Kidney (tissue), 14 donors: ENCODE measurements around the gene ZNF185. TPM values are rescaled to one million over a fixed set of nuclear protein-coding genes. Genes with fewer than 3 reads are reported as not detected.

Source experiments
- DNase-seq, 5 donors: peaks; one replicate each; pipeline ENCODE4 v3.0.0-alpha.2; 2013 to 2020
- FAIRE-seq: peaks from 2 replicates; lab custom pipeline; 2012; peaks lifted over from hg19 to GRCh38; lab: Jason Lieb, UNC
- H3K27ac ChIP-seq, 2 donors: one replicate each; pipeline ENCODE4 v1.7.0; 2013; ENCODE audit warnings: low read depth in 2 of 2, low read length in 2 of 2, inconsistent platforms in 1 of 2
- H3K27me3 ChIP-seq: one replicate; pipeline ENCODE4 v1.7.1; 2013; ENCODE audit warnings: low read length, inconsistent platforms; ENCODE audit not compliant: control insufficient read depth, insufficient read depth
- H3K36me3 ChIP-seq, 3 donors: one replicate each; pipeline versions ENCODE4 v1.7.0 to v1.7.1; 2013; ENCODE audit warnings: low read length in 3 of 3, control low read depth in 1 of 3, inconsistent platforms in 1 of 3; ENCODE audit not compliant: insufficient read depth in 3 of 3, control insufficient read depth in 2 of 3
- H3K4me1 ChIP-seq, 3 donors: one replicate each; pipeline versions ENCODE4 v1.7.0 to v1.7.1; 2013; ENCODE audit warnings: low read length in 3 of 3, inconsistent platforms in 1 of 3, low read depth in 1 of 3; ENCODE audit not compliant: control insufficient read depth in 2 of 3, insufficient read depth in 2 of 3
- H3K4me3 ChIP-seq, 3 donors: one replicate each; pipeline versions ENCODE4 v1.7.0 to v1.8.1; 2013; ENCODE audit warnings: low read length in 3 of 3, control low read depth in 1 of 3, inconsistent platforms in 1 of 3
- H3K9ac ChIP-seq, 3 donors: one replicate each; pipeline versions ENCODE4 v1.7.0 to v1.7.1; 2013; ENCODE audit warnings: low read length in 3 of 3, control low read depth in 1 of 3, inconsistent platforms in 1 of 3
- H3K9me3 ChIP-seq, 3 donors: one replicate each; pipeline versions ENCODE4 v1.7.0 to v1.7.1; 2013; ENCODE audit warnings: low read length in 3 of 3, control low read depth in 1 of 3, inconsistent platforms in 1 of 3; ENCODE audit not compliant: control insufficient read depth in 2 of 3, insufficient read depth in 1 of 3
- CTCF ChIP-seq: IDR thresholded peaks from 3 replicates; pipeline ENCODE4 v1.5.1; 2012; ENCODE audit warnings: mild to moderate bottlenecking, moderate library complexity, borderline replicate concordance; ENCODE audit not compliant: insufficient read depth; ENCODE audit errors: extremely low read depth
- intact Hi-C: fragments of 100-400 bp; cut with DNase I; formaldehyde crosslinking; loops from one replicate; pipeline ENCODE4 v1.11.1; 2022
- polyA plus RNA-seq: library from polyadenylated mRNA; stranded (reverse); fragments of 350-450 nt; fragmentation: Illumina TruSeq; extraction: RNeasy Lipid Tissue Mini Kit (QIAGEN cat#74804); gene quantifications from one replicate; pipeline ENCODE4 v1.2.3, GENCODE V29; 2014; ENCODE audit warnings: low read depth, low replicate concordance; ENCODE audit not compliant: insufficient read depth
- total RNA-seq: library from RNA; stranded (reverse); fragmentation: NEBNext Ultra II Directional; extraction: Animal tissue kit (Norgen Biotek cat#: 25700); gene quantifications from one replicate; pipeline ENCODE4 v1.2.1, GENCODE V29; 2021
- donor health status: control.
- donor health status: control.
- donor health status: control.
- donor health status: control.
- donor health status: control.
- donor health status: DM: yes; HTN: yes; CAD: no.
- donor health status: Normal renal cell carcinoma (clear cell type).

ZNF185 gene
- total and polyA plus RNA-seq, 2 donors from 2014 or later: 12.0 to 24.3 TPM

- H3K4me3 ChIP-seq: no peak overlapping the region
- no peak overlapping the region for H3K9ac ChIP-seq
- H3K27ac ChIP-seq: no peak overlapping the region
- H3K4me1 ChIP-seq: no peaks in the 10 kb centered on the region
- FAIRE-seq (no peak), DNase-seq (no peak)
- TF ChIP-seq CTCF: no peak
- intact Hi-C loops: no loop called here
- H3K36me3 ChIP-seq: no peaks in the 10 kb centered on the region
- no peaks in the 10 kb centered on the region for H3K27me3 ChIP-seq
- no peaks in the 10 kb centered on the region for H3K9me3 ChIP-seq
Observed at GRCh38 chrX:152943826-152944225, 46.0 kb downstream of the ZNF185 start.

- FAIRE-seq (no peak), DNase-seq (no peak)
- no peaks in the 10 kb centered on the region for H3K27me3 ChIP-seq
- intact Hi-C loops: no loop called here
- H3K4me3 ChIP-seq: no peak overlapping the region
- no peak for TF ChIP-seq CTCF
- no peak overlapping the region for H3K9ac ChIP-seq
- no peaks in the 10 kb centered on the region for H3K9me3 ChIP-seq
- no peak overlapping the region for H3K27ac ChIP-seq
- H3K36me3 ChIP-seq: no peaks in the 10 kb centered on the region
- no peaks in the 10 kb centered on the region for H3K4me1 ChIP-seq
Observed at GRCh38 chrX:152945021-152945979, 47.4 kb downstream of the ZNF185 start.

- DNase-seq: no peak
- H3K4me3 ChIP-seq: no peak overlapping the region
Observed at GRCh38 chrX:152946681-152947080, 48.8 kb downstream of the ZNF185 start.

More at GRCh38 chrX:152946681-152947080, 48.8 kb downstream of the ZNF185 start:
- intact Hi-C loops: no loop called here
- no peaks in the 10 kb centered on the region for H3K4me1 ChIP-seq
- no peaks in the 10 kb centered on the region for H3K36me3 ChIP-seq
- no peak overlapping the region for H3K27ac ChIP-seq
- FAIRE-seq: no peak
- no peak overlapping the region for H3K9ac ChIP-seq
- H3K9me3 ChIP-seq: no peaks in the 10 kb centered on the region
- no peaks in the 10 kb centered on the region for H3K27me3 ChIP-seq
- no peak for TF ChIP-seq CTCF

Other genes with a start within 250 kb of the ZNF185 start
- gene MAGEA3, start 199.3 kb upstream of the ZNF185 start, total RNA-seq: not detected
- gene MAGEA3, start 199.3 kb upstream of the ZNF185 start, polyA plus RNA-seq: not detected
- gene CSAG2, start 188.8 kb upstream of the ZNF185 start, total RNA-seq: not detected
- not detected for gene CSAG2, start 188.8 kb upstream of the ZNF185 start, polyA plus RNA-seq
- gene MAGEA2B, start 183.4 kb upstream of the ZNF185 start, total RNA-seq: not detected
- not detected for gene MAGEA2B, start 183.4 kb upstream of the ZNF185 start, polyA plus RNA-seq
- gene CSAG1, start 164.3 kb upstream of the ZNF185 start, total RNA-seq: not detected
- gene CSAG1, start 164.3 kb upstream of the ZNF185 start, polyA plus RNA-seq: not detected
- not detected for gene MAGEA12, start 164.3 kb upstream of the ZNF185 start, total RNA-seq
- not detected for gene MAGEA12, start 164.3 kb upstream of the ZNF185 start, polyA plus RNA-seq
- not detected for gene MAGEA2, start 144.2 kb upstream of the ZNF185 start, total RNA-seq
- not detected for gene MAGEA2, start 144.2 kb upstream of the ZNF185 start, polyA plus RNA-seq
- gene CSAG3, start 138.8 kb upstream of the ZNF185 start, total RNA-seq: not detected
- not detected for gene CSAG3, start 138.8 kb upstream of the ZNF185 start, polyA plus RNA-seq
- gene MAGEA6, start 128.4 kb upstream of the ZNF185 start, total RNA-seq: not detected
- not detected for gene MAGEA6, start 128.4 kb upstream of the ZNF185 start, polyA plus RNA-seq
- 66.4 TPM for gene CETN2, start 67.3 kb upstream of the ZNF185 start, total RNA-seq
- 121 TPM for gene CETN2, start 67.3 kb upstream of the ZNF185 start, polyA plus RNA-seq
- gene NSDHL, start 67.0 kb upstream of the ZNF185 start, total RNA-seq: 14.3 TPM
- gene NSDHL, start 67.0 kb upstream of the ZNF185 start, polyA plus RNA-seq: 30.9 TPM
- gene PNMA5, start 96.0 kb downstream of the ZNF185 start, total RNA-seq: not detected
- gene PNMA5, start 96.0 kb downstream of the ZNF185 start, polyA plus RNA-seq: not detected
- gene PNMA3, start 158.4 kb downstream of the ZNF185 start, total RNA-seq: 1.7 TPM
- gene PNMA3, start 158.4 kb downstream of the ZNF185 start, polyA plus RNA-seq: 4.3 TPM
- 4.2 TPM for gene PNMA6A, start 174.4 kb downstream of the ZNF185 start, total RNA-seq
- 15.8 TPM for gene PNMA6A, start 174.4 kb downstream of the ZNF185 start, polyA plus RNA-seq